GM12872 (cell line): ENCODE measurements around the gene TCP11L2.

Experiments used
- TF ChIP-seq, protein P1 (sequence below): IDR thresholded peaks from 3 replicates; pipeline ENCODE4 v1.5.1; 2011; ENCODE audit warnings: low read depth, mild to moderate bottlenecking, low read length, moderate library complexity; ENCODE audit not compliant: insufficient read depth

Gene TCP11L2

DNA sequence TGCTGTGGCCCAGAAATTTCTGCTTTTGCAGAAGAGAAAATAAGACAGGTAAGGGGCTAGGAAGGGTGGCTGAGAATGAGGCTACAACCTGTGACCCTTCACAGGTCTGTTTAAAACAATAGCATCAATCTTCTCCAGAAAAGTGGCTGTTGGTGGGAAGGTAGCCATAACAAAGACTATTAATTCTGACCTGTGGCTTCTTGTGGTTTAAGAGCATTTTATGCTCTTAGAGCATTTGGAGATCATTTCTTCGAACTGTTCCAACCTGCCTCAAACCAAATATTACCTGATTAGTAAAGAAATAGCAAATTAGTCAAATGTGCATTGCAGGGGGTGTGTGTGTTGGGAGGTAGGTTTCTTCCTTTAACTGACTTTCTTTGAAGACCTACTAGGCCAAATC lies 15.2 kb upstream of the TCP11L2 start:
- TF ChIP-seq, protein P1, sequence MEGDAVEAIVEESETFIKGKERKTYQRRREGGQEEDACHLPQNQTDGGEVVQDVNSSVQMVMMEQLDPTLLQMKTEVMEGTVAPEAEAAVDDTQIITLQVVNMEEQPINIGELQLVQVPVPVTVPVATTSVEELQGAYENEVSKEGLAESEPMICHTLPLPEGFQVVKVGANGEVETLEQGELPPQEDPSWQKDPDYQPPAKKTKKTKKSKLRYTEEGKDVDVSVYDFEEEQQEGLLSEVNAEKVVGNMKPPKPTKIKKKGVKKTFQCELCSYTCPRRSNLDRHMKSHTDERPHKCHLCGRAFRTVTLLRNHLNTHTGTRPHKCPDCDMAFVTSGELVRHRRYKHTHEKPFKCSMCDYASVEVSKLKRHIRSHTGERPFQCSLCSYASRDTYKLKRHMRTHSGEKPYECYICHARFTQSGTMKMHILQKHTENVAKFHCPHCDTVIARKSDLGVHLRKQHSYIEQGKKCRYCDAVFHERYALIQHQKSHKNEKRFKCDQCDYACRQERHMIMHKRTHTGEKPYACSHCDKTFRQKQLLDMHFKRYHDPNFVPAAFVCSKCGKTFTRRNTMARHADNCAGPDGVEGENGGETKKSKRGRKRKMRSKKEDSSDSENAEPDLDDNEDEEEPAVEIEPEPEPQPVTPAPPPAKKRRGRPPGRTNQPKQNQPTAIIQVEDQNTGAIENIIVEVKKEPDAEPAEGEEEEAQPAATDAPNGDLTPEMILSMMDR = no peak

- TF ChIP-seq, protein P1 = no peak
These were observed 14.4 kb upstream of the TCP11L2 start for GRCh38 chr12:106288101-106288493.

DNA sequence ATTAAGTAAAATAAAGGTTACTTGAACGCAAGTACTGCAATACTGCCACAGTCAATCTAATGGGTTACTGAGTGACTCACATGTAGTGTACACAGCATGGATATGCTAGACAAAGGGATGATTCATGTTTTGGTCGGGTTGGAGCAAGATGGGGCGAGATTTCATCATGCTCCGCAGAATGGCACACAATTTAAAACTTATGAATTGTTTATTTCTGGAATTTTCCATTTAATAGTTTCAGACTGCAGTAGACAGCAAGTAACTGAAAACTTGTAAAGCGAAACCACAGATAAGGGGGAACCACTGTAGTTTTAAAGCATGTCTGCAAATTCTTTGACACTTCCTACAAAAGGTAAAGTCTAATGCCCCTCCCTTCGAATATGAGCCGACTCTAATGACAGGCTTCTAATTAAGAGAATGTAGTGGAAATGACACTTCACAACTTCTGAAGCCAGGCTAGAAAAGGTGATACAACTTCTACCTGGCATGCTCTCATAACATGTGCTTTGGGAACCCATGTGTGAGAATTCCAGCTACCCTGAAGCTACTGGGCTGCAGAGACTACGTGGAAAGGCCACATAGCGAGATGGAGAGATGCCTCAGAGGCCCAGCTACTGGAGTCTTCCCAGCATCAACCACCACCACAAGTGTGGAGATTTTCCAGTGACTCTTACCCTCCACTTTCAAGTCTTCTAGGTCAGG lies 13.9 kb upstream of the TCP11L2 start:
- TF ChIP-seq, protein P1 = no peak

DNA sequence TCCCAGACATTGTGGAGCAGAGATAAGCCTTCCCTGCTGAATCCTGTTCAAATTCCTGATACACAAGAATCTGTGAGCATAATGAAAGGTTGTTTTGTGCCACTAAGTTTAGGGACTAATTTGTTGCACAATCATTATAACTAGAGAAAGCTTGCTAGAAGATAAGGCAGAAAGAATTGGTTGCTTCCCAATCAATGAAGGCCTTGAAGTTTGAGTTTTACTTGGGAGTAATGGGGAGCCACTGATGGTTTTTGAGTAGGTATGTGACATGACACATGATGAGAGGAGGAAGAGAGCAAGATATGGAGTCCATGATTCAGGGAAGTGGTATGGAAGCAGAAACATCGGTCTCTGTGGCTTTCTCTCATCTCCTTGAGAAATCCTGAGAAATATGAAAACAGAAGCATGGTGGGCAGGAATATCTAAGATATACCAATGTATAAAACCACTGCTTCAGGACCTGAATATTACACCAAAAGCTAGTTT lies 13.3 kb upstream of the TCP11L2 start:
- TF ChIP-seq, protein P1 = no peak

GRCh38 chr12:106290666-106291065 lies 11.9 kb upstream of the TCP11L2 start:
- TF ChIP-seq, protein P1 = no peak

DNA sequence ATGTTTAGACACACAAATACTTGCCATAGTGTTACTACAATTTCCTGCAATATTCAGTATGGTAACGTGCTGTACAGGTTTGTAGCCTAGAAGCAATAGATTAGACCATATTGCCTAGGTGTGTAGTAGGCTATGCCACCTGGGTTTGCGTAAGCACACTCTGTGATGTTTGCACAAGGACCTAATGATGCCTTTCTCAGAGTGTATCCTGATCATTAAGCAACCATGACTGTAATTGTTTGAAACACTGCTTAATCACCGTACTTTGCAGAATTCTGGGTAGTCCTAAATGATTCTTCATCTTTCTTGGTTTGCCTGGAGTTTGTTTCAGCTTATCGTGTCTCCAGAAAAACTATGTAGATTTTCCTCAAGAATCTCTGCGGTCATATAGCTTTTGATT lies 11.2 kb upstream of the TCP11L2 start:
- TF ChIP-seq, protein P1 = no peak

DNA sequence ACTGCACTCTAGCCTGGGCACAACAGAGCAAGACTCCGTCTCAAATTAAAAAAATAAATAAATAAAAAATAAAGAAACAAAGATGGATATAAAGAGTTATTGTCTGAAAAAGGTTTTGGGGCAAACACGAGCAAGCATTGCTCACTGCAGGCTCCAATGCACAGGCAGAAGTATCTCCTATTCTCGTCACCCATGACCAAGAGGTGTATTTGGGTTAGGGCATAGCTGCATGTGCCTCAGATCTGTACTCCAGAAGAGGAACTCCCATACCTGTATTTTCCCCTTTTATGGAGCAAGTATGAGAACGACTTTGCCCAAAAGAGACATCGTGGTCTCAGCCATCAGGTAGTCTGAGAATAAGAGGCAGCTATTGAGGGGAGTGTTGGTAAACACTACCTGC lies 10.2 kb upstream of the TCP11L2 start:
- TF ChIP-seq, protein P1 = no peak
